OCI-LY1 (cell line): Measurements from ENCODE around the gene COA1.

Experiments used
- EZH2 ChIP-seq: fragments of 200-600 bp; sonication (generic), shearing (Covaris generic); IDR thresholded peaks from 2 replicates; pipeline ENCODE4 v1.8.0; 2017; ENCODE audit warnings: borderline replicate concordance, mixed run types, mild to moderate bottlenecking, antibody characterized with exemption, low read length, moderate library complexity, mixed read lengths
- TF ChIP-seq, protein P1 (sequence below): fragments of 200-600 bp; sonication (generic), shearing (Covaris generic); IDR thresholded peaks from 2 replicates; pipeline ENCODE4 v1.5.1; 2017; ENCODE audit warnings: mild to moderate bottlenecking, antibody characterized with exemption, low read length, moderate library complexity, mixed read lengths

DNA sequence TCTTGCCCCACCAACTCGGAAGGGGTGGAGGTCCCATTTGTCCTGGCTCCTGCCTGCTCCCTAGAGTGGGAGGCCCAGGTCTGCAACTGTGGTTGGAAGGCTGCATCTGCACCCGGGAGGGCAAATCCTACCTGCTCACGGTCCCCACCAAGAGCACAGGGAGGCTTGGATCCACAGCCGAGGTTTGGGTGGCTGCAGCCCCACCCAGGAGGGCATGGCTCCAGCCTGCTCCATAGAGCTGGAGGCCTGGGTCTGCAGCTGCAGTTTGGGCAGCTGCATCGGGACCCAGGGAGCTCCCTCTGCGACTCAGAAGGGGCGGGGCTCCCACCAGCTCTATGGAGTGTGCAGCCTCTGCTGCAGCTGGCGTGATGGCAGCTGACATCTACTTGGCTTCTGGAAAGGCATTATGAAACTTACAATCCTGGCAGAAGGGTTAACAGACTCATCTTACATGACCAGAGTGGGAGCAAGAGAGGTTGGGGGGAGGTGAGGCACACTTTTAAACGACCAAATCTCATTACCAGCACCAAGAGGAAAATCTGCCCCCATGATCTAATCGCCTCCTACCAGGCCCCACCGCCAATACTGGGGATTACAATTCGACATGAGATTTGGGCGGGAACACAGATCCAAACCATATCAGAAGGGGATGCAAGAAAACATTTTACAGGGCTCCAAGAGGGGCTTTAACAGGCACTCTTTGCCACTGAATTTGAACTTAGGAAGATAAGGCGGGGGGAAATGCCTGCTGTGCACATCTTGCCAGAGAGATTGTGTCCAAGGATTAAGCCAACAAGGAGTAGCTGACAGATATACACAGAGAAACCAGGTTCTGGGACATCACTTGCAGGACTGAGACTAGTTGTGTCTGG, 20.9 kb upstream of the COA1 start:
- TF ChIP-seq, protein P1, sequence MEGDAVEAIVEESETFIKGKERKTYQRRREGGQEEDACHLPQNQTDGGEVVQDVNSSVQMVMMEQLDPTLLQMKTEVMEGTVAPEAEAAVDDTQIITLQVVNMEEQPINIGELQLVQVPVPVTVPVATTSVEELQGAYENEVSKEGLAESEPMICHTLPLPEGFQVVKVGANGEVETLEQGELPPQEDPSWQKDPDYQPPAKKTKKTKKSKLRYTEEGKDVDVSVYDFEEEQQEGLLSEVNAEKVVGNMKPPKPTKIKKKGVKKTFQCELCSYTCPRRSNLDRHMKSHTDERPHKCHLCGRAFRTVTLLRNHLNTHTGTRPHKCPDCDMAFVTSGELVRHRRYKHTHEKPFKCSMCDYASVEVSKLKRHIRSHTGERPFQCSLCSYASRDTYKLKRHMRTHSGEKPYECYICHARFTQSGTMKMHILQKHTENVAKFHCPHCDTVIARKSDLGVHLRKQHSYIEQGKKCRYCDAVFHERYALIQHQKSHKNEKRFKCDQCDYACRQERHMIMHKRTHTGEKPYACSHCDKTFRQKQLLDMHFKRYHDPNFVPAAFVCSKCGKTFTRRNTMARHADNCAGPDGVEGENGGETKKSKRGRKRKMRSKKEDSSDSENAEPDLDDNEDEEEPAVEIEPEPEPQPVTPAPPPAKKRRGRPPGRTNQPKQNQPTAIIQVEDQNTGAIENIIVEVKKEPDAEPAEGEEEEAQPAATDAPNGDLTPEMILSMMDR: no peak
- TF ChIP-seq EZH2: no peak
